Kidney epithelial cell (primary cell): Measurements from ENCODE around the gene MLF2. TPM values are rescaled to one million over a fixed set of nuclear protein-coding genes. Genes with fewer than 3 reads are reported as not detected.
A peak's percentile ranks its signal among the peaks of the same experiment; 100 is the strongest.

ENCODE experiments used
- DNase-seq: peaks from one replicate; pipeline ENCODE4 v3.0.0-alpha.2; 2010; ENCODE audit warnings: low read depth
- H3K27me3 ChIP-seq: 2 replicates; pipeline ENCODE4 v1.6.0; 2011; ENCODE audit warnings: low read length; ENCODE audit not compliant: control insufficient read depth, insufficient read depth
- H3K36me3 ChIP-seq: 2 replicates; pipeline ENCODE4 v1.5.1; 2011; ENCODE audit warnings: low read length; ENCODE audit not compliant: control insufficient read depth, insufficient read depth
- H3K4me3 ChIP-seq: 2 replicates; pipeline ENCODE4 v1.5.1; 2011; ENCODE audit warnings: low read depth, mild to moderate bottlenecking, control low read depth, low read length
- CTCF ChIP-seq: IDR thresholded peaks from 2 replicates; pipeline ENCODE4 v1.5.1; 2011; ENCODE audit warnings: mild to moderate bottlenecking, moderate library complexity, low read length, control low read depth, inconsistent platforms; ENCODE audit not compliant: insufficient read depth, poor library complexity, severe bottlenecking
- total RNA-seq: library from RNA; depleted of rRNA; stranded (reverse); fragments of >200 nt; gene quantifications from 2 replicates; pipeline ENCODE4 v1.2.3, GENCODE V29; 2015

Gene MLF2
- total RNA-seq: 190 and 216 TPM in 2 replicates

GRCh38 chr12:6752921-6753771 is at the start of gene MLF2:
MLF2 (minus strand) TSS chr12:6753141; CDS start chr12:6752334, 807 bp downstream.
- no peak for TF ChIP-seq CTCF

GRCh38 chr12:6799147-6799546 is 46.2 kb upstream of the MLF2 start:
- no peak for TF ChIP-seq CTCF
- no peak overlapping the region for H3K4me3 ChIP-seq
- no peaks in the 10 kb centered on the region for H3K36me3 ChIP-seq
- peaks cover 2% of the 10 kb centered on the region for H3K27me3 ChIP-seq
- DNase-seq: no peak

More at GRCh38 chr12:6752921-6753771, at the start of gene MLF2:
- Histone ChIP-seq H3K36me3 (peaks cover 1% of the 10 kb centered on the region), H3K4me3 (peak within 1 kb of the TSS; percentile 95), H3K27me3 (no peaks in the 10 kb centered on the region)
- peak; percentile 89 for DNase-seq

- peaks cover 2% of the 10 kb centered on the region for H3K27me3 ChIP-seq
- TF ChIP-seq CTCF: no peak
- no peak for DNase-seq
- no peak overlapping the region for H3K4me3 ChIP-seq
- H3K36me3 ChIP-seq: no peaks in the 10 kb centered on the region
Measured at GRCh38 chr12:6796576-6796975, 43.6 kb upstream of the MLF2 start.

- H3K36me3 ChIP-seq: no peaks in the 10 kb centered on the region
- no peak for DNase-seq
- H3K27me3 ChIP-seq: peaks cover 2% of the 10 kb centered on the region
- no peak overlapping the region for H3K4me3 ChIP-seq
- no peak for TF ChIP-seq CTCF
Measured at GRCh38 chr12:6795088-6795487, 42.1 kb upstream of the MLF2 start.

- DNase-seq: no peak
- no peak for TF ChIP-seq CTCF
- H3K27me3 ChIP-seq: peaks cover 2% of the 10 kb centered on the region
- no peaks in the 10 kb centered on the region for H3K36me3 ChIP-seq
- no peak overlapping the region for H3K4me3 ChIP-seq
Measured at GRCh38 chr12:6792522-6793201, 39.7 kb upstream of the MLF2 start.
